Activated naive CD4-positive, alpha-beta T cell treated with anti-CD3 and anti-CD28 coated beads, Interleukin-2, amount 50 U/mL, for 16 hours (primary cell): ENCODE data around the gene COTL1.
A peak's percentile ranks its signal among the peaks of the same experiment; 100 is the strongest.

Source experiments
- DNase-seq: peaks from one replicate; pipeline ENCODE4 v3.0.0-alpha.2; 2020

COTL1 gene

DNA sequence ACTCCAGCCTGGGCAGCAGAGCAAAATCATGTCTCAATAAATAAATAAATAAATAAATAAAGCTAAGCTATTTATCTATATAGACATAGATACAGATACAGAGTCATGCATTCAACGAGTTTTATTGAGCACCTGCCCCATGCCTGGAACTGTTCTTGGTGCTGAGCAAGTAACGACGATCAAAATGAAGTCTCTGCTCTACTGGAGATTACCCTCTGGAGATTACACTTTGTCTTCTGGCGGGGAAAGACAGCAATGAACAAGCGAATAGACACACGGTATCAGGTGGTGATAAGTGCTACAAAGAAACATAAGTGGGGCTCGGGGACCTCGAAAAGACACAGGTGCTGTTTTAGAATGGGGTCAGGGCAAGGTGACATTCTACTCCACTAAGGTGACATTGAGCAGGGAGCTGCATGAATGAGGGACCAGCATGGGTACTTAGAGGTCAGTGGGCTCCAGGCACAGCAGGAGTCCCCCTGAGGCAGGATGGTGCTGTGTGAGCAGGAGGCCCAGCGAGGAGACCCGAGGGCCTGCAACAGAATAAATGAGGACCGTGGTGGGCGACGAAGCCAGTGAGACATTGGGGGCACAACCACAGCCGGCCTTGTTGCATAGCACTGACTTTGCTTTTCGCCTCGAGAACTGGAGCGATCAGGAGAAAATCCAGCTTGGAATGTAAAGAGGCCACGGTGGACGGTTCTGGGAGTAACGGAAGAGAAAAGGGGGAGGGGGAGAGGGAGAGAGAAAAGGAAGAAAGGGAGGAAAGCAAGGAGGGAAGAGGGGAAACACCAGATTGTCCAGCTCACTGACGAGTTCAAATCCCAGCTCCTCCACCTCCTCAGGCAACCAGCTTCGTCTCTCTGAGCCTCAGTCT lies 71.0 kb downstream of the COTL1 start:
- DNase-seq: no peak

DNA sequence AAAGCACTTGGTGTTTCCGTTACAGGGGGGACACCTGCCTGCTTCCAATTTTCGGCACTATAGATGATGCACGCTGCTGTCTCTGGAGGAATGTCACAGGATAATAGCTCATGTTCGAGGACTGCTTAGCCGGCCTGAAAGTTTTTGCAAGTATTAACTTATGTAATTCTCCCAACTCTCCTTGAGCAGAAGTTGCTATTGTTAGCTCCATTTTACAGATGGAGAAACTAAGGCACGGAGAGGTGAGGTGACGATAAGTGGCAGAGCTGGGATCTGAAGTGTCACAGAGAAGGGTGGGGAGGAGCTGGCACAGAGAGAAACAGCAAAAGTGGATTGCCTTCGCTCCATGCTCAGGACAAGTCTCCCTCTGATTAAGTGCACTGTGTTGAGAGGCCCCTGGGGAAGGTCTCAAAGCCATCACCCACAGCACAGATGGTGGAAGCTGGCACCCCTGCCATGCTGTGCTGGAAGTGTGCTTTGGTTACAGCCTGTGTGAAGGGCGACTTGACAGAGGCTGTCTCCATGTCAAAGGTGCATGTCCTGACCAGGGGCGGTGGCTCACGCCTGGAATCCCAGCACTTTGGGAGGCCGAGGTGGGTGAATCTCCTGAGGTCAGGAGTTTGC lies 72.7 kb downstream of the COTL1 start:
- DNase-seq: no peak

DNA sequence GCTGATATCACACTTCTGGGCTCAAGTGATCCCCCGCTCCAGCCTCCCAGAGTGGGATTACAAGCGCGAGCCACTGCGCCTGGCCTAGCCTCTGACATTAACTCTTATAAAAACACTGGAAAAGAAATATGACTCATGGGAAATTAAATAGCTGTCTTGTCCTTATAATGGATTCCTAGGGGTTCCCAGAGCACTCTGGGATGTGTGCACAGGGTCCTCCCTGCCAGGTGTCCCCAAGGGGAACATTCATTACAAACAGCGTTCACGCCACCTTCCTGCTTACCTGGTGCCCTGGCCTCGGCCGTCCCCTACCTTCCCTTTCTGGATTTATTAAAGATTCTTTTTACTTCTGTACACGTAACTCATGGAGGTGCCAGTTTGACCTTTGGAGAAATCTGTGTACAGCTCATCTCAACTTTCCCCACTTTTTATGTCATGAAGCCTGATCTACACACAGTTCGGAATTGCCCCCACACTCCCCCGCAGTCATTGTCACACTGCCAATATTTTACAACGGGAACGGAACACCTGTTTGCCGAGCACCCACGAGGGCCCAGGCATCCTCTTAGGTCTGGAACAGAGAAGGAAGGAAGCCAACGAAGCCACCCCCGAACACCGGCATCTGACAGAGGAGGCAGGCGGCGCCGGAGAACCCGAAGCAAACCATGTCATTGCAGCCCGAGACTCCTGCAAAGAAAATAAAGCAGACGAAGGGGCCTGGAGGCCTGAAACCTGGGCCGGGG lies 73.7 kb downstream of the COTL1 start:
- DNase-seq: peak; percentile 53

DNA sequence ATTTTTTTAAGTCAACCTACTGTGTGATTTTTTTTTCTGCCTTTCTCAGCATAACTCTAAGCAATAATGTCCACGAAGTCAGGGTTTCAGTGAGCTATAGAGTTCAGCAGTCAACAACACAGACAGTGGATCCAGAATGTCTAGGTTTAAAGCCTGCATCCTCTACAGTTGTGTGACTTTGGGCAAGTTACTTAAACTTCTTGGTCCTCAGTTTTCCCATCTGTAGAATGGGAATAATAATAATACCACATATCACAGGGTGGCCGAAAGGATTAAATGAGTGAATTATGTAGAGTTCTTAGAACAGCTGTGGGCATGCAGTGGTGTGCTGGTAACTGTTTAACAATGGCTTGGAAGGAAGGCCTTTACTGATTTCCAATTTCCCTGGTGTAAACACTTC lies 74.6 kb downstream of the COTL1 start:
- no peak for DNase-seq

DNA sequence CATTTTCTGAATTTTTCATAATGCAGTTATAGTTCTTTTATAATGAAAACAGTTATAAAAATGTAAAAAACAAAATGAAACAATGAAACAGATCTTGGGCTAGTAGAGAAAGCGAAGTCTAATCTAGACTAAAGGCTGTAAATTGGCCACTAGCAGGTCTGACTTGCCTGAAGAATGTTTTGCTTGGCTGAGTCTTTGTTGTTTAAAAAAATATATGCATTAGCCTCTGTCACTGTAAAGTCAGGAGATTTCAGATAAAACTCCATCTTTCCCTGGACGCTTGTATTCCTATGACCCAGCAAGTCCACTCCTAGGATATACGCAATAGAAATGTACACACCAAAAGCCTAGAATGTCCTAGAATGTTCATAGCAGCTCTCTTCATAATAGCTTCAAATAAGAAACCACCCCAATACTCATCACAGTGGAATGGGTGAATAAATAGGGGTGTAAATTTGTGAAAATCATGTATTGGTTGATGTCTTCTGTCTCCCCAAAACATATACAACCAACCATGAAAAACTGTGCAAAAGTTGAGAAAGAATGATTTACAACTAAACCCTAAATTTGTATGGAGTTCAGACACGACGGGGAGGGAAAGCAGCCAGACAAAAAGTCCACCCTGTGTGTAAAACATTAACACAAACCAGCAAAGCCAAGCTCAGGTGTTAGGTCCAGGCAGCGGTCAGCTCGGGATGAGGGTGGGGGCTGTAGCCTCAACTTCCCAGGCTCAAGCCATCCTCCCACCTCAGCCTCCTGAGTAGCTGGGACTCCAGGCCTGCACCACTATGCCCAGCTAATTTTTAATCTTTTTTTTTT lies 75.7 kb downstream of the COTL1 start:
- DNase-seq: no peak

DNA sequence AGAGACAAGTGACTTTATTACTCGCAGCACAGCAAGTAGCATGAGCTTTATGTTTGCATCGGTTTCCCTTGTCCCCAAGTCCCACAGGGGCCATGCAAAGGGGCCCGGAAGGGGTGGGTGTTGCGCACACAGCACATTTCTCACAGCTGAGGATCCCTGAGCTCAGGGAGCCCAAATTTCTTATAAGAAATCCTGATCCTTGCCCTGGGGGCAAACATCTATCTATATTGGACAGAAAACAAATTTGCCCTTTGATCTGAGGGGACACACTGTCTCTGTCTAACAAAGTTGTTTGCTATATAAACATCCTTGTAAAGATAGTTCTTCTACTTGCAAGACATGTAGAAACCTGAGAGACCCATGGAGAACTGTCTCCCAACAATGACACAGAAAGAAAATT lies 77.7 kb downstream of the COTL1 start:
- DNase-seq: no peak

DNA sequence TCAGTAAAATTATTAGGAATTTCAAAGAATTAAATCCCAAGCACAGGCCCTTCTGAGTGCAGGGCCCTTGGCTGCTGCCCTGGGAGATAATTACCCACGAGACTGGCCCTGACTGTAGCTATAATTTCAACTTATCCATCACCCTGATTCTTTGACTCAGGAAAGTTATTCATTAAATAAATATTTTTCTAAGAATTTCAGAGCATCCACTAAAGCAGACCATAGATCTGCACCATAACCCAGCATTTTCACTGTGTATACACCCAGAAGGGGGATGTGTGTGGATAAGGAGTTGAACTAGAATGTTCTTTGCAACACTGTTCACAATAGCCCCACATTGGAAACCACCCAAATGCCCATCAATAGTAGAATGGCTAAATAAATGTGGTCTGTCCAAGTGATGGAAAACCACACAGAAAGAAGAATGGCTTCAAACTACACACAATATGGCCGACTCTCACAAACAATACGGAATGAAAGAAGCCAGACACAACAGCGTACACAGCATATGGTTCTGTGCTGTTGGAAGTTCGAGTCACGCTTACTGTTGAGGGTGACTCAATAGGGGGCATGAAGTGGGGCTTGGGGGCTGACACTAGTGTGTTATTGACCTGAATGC lies 79.5 kb downstream of the COTL1 start:
- DNase-seq: no peak

DNA sequence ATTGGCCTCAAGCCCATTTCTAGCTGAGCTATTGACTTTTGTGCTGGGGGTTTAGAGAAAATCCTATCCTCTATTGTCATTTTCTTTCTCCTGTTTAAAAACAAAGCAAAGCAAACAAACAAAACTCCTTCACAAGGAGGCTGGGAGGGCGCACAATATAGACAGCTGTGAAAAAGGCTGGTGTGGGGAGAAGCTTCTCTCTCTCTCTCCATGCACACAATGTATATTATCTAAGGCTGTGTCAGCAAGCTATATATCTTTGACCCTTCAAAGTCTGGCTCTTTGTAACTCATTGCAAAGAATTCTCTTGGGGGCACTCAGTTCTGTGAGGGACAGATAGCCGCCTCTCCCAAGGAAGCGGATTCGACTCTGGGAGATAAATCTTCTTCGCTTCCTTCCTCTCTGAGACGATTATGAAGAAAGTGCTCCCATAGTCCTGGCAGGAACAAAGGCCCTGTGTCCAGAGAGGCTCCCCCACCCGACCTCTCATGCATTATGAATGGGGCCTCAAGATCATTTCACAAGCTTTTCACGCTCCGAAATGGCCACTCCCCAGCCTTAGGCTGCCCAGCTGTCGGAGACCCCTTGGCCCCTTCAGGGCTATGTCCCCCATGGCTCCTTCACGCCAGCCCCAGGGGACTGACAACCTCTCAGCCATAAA lies 80.3 kb downstream of the COTL1 start:
- DNase-seq: no peak

DNA sequence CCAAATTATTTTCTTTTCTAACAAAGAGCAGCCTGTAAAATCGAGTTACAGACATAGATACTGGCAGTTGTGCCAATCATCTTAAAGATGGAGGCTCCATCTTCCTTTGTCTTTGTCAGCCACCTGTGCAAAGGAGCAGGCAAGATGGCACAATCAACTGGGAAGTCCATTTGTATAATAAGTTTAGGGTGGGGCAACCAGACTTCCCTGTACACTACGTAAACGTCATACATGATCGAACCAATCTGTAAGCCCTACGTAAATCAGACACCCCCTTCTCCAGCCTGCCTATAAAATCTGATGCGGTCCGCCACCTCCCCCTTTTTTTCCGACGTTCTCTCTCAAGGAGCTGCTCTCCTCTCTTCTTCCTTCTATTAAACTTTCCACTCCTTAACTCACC lies 82.0 kb downstream of the COTL1 start:
- no peak for DNase-seq

DNA sequence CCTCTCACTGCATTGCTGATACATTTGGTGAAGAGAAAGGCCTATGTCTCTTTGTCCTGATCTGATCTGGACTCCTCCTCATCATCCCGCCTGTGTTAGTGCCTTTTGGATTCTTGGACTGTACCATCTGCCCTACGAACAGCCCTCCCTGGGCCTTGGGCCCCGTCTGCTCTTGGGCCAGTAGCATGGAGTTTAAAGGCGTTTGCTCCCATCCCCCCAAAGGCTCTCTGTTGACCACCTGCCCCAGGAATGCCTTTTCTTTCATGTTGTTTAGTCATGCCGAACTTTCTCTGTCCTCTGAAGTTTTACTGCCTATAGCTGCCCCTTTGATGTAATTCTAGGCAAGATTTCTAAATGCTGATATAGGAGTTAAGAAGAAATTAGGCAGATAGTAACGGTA lies 82.5 kb downstream of the COTL1 start:
- no peak for DNase-seq

DNA sequence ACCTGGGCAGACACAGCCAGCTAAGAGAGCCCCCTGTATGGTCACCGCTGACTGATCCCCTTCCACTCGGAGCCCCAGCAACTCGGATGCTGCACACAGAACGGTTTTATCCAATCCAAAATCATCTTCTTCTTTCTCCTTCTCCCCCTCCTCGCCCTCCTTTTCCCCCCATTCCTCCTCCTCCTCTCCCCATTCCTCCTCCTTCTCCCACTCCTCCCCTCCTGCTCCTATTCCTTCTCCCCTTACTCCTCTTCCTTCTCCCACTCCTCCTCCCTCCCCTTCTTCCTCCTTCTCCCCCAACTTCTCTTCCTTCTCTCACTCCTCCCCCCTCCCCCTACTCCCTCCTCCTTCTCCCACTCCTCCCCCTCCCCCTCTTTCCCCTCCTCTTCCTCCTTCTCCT lies 83.1 kb downstream of the COTL1 start:
- DNase-seq: no peak

DNA sequence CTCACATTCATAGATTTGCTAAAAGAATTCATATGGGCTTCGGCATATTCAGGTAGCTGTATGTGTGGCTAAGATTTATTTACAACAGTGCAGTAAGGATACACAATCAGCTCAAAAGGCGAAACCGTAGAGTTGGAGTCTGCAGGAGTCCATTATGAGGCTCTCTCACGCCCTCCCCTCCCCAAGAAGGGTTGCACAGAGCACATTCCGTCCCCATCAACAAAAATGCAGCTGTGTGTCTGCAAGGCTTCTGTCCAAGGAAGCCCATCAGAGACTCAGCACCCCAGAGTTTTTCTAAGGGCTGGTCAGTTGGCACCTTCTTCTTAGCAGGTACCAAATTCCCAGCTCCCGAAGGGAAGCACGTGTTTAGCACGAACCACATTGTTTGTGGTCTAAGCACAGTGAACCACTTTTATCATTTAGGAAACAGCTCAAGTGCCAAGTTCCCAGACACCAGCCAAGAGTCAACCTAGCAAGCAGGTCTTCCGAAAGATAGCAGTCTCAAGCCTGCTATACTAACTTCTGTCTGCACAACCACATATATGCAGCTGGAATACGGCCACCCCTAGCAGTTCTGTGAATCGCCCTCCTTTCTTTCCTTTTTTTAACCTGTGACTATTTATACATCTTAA lies 84.9 kb downstream of the COTL1 start:
- DNase-seq: no peak

DNA sequence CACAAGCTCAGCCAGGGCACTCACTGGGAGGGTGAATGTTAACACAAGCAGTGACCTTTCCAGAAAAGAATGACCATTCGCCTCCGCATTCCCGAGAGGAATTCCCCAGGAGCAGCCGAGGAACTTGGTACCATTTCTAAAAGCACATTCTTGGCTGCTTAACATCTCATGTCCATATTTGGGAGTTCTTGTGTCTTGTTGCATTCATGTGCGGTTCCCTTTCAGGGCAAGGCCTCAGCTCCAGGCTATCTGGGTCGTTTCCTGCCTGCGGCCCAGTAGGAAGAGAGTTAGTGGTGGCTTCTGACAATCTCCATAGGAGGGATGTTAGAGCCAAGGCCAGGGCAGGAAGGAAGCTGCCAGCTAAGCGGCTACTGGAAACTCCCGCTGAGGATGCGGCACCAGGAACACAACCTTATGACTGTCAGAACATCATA lies 85.6 kb downstream of the COTL1 start:
- DNase-seq: no peak

DNA sequence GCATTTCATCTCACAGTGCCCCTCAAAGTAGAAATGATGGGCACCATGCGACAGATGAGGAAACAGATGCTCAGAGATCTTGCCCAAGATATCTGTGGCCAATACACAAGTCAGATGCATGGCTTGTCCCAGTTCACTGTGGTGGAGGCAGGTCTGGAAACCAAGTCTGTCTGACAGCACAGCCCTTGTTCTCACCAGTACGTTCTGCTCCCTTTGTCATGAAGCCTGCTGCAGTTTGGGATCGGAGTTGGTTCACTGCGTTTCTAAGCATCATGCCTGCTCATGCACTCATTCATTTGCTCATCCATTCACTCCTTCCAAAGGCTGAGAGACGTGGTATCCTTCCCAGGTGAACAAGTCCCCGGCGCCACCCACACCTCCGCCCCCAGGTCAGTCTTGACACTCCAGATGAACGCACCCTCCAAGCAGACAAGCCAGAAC lies 86.2 kb downstream of the COTL1 start:
- no peak for DNase-seq

DNA sequence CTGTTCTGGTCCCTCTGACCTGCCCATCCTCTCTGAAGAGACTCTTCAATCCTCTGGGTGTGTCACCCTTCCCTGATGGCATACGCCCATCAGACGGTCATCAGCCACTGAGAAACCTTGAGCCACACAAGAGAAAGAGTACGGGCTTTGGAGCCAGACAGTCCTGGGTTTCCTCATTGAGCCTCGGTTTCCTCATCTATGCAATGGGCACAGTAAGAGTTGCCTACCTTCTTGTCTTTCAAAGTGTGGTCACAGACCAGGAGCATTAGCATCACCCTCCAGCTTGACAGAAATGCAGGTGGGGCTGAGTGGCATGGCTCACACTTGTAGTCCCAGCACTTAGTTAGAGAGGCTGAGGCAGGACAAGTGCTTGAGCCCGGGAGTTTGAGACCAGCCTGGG lies 87.3 kb downstream of the COTL1 start:
- DNase-seq: no peak

DNA sequence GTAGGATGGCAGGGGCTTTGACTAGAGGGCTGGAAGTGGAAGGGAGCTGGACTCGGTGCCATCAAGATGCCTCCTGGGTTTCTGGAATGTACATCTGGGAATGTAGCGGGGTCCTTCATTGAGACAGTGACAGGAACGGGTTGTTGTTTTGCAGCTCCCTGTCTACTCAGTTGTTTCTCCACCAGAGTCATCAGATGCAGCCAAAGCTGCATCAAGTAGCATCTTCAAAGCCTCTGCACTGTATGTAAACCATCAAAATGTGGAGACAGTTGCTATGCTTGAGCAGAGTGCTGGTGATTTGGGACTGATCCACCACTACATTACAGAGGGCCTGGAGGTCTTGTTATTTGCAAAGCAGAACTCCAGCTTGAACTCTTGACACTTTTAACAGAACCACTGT lies 88.3 kb downstream of the COTL1 start:
- DNase-seq: no peak

DNA sequence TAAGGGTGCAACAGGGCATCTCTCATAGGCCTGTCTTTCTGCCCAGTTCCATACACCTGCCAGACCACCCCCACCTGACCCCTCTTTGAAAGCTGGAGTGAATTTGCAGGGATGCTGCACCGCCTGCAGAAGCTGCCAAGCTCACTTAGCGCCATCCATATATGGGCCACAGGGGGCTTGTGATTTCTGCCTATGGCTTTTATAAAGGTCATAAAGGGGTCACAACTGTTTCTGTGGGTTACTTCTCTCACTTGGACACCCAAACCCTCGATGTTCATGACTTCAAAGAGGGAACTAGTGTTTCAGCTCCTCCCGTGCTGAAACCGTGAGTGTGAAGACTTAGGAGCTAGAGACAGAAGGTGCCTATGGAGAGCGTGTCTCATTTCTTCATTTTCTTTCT lies 89.6 kb downstream of the COTL1 start:
- no peak for DNase-seq

DNA sequence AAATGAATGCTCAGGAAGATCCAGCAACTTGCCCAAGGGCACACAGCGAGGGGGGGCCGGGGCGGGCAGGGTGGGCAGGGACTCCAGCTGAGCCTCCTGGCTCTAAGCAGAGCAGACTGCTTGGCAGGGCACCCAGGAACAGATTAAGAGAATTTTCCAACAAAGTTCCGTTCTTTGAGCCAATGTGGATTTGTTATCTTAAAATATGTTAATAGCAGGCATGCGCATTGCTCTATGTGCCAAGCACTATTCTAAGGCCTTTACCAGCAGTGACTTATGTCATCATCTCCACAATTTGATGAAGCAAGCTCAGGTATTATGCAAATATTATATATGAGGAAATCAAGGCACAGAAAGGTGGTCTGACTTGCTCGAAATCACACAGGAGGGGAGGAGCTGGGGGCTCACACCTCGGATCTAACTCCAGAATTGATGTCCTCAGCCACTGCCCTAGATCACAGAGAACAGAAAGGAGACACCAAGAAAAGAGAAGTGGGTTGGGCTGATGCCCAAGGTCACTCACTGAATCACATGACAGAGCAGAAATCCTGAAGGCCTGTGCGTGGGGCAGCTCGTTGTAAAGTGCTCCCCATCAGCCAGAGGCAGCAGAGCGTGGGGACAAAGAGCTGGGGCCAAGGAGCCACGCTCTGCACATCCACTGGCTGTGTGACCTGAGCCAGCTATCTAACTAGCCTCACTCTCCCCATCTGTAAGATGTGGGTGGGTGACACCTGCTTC lies 90.2 kb downstream of the COTL1 start:
- DNase-seq: no peak

DNA sequence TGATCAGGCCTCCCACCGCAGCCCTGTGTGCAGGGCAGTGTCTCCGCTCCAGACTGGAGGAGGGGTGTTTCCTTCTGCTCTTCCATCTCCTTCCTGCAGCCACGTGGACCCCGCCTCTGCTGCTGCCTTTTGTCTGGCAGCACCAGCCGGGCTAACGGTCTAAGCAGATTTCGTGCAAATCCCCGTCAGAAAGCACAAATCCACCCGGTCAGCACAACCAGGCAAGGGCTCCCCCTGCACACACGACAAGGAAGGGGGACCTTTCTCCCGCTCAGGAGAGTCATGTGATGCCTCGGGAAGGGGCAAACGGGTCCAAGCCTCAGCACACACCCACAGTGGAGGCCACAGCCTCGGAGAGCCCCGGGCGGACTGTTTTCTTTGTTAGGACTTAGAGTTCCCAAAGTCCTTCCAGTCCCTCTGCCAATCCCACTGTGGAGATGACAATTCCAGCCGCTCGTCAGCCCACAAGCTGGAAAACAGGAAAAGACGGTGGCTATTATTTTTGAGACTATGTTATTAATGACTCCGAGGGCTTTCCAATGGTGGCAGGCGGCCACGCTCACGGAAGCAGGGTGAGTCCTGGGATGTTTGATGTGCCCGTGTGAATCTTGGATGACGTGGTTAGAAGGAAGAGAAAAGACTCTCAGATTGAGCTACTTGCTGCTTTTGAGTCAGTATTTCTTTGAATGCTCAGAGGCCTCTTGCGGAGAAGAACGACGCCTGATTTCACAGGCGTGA lies 90.9 kb downstream of the COTL1 start:
- DNase-seq: no peak
